GM21528 (cell line): Measurements from ENCODE around the gene TRAF4.
A peak's percentile ranks its signal among the peaks of the same experiment; 100 is the strongest.

Experiments used
- ATAC-seq: cut with Tn5 transposase; IDR thresholded peaks from one replicate; pipeline ENCODE4 v1.9.1; 2021; ENCODE audit warnings: mild to moderate bottlenecking, moderate library complexity; ENCODE audit not compliant: unreplicated experiment, low FRiP score

The TRAF4 gene

GRCh38 chr17:28745786-28746411 lies 2.1 kb downstream of the TRAF4 start:
- no peak for ATAC-seq

- no peak for ATAC-seq
These were observed 2.8 kb downstream of the TRAF4 start for GRCh38 chr17:28746611-28747050.

GRCh38 chr17:28747051-28747691 lies 3.4 kb downstream of the TRAF4 start:
- ATAC-seq, result no peak

DNA sequence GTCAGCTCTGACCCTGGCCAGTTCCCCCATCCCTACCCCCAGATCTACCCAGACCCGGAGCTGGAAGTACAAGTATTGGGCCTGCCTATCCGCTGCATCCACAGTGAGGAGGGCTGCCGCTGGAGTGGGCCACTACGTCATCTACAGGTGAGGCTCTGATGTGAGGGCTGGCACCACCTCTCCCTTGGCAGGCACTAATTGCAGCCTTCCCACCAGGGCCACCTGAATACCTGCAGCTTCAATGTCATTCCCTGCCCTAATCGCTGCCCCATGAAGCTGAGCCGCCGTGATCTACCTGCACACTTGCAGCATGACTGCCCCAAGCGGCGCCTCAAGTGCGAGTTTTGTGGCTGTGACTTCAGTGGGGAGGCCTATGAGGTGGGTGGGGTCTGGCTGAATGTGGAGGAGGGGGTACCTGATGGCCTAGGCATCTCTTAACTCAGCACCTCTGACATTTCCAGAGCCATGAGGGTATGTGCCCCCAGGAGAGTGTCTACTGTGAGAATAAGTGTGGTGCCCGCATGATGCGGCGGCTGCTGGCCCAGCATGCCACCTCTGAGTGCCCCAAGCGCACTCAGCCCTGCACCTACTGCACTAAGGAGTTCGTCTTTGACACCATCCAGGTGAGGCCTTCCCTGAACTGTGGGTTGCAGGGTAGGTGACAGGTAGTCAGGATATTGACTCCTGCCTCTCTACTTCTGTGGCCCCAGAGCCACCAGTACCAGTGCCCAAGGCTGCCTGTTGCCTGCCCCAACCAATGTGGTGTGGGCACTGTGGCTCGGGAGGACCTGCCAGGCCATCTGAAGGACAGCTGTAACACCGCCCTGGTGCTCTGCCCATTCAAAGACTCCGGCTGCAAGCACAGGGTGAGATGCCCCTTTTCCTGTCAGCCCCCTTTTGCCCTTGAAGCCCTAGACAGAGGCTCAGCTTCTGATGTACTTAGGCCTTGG lies 4.3 kb downstream of the TRAF4 start:
- no peak for ATAC-seq

DNA sequence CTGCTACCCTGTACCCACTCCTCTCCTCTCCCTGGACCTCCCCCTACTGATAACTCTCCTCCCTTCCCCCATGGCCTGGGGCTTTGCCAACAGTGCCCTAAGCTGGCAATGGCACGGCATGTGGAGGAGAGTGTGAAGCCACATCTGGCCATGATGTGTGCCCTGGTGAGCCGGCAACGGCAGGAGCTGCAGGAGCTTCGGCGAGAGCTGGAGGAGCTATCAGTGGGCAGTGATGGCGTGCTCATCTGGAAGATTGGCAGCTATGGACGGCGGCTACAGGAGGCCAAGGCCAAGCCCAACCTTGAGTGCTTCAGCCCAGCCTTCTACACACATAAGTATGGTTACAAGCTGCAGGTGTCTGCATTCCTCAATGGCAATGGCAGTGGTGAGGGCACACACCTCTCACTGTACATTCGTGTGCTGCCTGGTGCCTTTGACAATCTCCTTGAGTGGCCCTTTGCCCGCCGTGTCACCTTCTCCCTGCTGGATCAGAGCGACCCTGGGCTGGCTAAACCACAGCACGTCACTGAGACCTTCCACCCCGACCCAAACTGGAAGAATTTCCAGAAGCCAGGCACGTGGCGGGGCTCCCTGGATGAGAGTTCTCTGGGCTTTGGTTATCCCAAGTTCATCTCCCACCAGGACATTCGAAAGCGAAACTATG lies 5.2 kb downstream of the TRAF4 start:
- no peak for ATAC-seq

GRCh38 chr17:28749516-28750177 lies 5.8 kb downstream of the TRAF4 start:
- no peak for ATAC-seq

DNA sequence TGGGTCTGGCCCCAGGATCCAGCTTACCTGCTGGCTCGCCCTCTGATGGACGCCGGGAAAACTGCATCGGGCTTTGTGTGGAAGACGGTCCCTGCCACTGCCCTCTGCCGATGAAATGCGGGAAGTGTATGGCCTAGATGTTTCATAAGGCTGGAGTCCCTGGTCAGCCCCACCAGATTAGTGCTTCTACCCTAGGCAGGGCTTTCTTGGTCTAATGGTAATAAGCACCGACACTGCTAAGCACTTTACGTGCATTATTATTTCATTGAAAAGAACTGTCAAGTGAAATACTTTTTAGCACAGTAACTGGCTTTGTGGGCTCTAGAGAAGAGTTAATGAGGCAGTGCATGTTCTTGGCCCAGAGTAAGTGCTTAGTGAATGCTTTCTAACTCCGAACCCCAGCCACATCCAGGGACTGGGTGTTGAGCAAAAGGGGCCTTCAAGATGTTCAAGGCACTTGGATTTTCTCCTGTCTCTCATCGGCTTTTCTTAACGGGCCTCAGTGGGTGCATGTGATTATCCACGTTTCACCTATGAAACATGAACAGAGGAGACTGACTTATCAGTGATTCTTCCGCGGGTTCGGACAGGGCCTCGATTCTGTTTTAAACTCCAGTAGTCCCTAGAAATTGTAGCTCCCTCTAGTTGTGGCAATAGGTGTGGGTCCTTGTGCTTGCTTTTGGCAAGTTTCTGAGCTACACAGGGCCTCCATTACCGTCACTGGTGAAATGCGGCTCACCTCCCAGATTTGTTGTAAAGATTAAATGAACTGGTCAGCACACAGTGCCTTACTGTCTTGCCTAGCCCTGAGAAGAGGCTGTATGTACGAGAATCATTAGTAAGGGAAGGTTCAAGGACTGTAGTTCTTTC lies 6.6 kb downstream of the TRAF4 start:
- peak; percentile 52 for ATAC-seq

DNA sequence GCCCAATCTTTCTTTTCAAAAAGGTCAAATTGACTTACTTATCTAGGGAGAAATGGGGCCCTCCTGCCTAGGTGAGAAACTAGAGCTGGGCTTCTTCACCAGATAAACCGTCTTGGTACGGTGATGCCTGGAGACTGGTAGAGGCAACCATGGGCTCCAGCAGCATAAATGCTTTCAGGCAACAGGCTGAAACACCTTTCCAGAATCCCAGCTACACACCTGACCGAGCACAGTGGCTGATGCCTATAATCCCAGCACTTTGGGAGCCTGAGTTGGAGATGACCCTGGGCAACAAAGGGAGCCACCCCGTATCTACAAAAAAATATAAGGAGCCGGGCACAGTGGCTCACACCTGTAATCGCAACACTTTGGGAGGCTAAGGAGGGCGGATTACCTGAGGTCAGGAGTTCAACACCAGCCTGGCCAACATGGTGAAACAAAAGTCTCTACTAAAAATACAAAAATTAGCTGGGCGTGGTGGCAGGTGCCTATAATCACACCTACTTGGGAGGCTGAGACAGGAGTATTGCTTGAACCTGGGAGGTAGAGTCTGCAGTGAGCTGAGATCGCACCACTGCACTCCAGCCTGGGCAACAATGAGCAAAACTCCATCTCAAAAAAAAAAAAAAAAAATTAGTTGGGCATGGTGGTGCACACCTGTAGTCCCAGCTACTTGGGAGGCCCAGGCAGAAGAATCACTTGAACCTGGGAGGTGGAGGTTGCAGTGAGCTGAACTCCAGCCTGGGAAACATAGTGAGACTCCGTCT lies 8.0 kb downstream of the TRAF4 start:
- no peak for ATAC-seq

GRCh38 chr17:28755486-28755885 lies 11.7 kb downstream of the TRAF4 start:
- ATAC-seq, result no peak

GRCh38 chr17:28756049-28756804 lies 12.4 kb downstream of the TRAF4 start:
- ATAC-seq, result no peak

DNA sequence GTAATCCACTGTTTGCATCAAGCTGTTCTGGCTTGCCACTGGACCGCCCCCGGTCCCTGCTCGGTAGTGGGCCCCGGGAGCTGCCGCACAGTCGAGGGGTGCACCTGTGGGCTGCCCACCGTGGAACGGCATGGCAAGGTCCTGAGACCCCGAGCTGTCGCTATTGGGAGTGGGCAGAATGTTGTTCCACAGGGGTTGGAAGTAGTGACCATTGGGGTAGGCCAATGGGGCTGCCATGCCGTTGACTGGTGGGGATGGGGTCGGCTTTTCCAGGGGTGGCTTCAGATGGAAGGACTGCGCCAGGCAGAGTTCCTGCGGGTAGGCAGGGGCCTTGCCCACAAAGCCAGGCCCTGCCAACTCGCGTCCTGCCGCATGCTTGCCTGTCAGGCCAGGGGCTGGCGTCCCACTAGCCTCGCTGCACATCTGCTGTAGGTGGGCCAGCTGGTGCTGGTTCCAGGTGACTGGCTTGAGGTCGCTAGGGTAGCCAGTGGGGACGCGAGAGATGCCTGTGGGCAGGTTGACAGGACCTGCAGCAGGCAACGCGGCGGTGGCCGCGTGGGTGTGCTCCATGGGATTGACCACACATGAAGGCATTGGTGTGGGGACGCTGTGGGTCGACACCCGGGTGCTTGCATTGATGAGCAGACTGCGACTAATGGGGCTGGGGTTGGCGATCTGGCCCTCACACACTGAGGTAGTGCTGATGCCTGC lies 14.8 kb downstream of the TRAF4 start:
- ATAC-seq, result no peak

- ATAC-seq, result no peak
These were observed 15.6 kb downstream of the TRAF4 start for GRCh38 chr17:28759256-28759865.

GRCh38 chr17:28760601-28761562 lies 17.1 kb downstream of the TRAF4 start:
- ATAC-seq, result no peak

DNA sequence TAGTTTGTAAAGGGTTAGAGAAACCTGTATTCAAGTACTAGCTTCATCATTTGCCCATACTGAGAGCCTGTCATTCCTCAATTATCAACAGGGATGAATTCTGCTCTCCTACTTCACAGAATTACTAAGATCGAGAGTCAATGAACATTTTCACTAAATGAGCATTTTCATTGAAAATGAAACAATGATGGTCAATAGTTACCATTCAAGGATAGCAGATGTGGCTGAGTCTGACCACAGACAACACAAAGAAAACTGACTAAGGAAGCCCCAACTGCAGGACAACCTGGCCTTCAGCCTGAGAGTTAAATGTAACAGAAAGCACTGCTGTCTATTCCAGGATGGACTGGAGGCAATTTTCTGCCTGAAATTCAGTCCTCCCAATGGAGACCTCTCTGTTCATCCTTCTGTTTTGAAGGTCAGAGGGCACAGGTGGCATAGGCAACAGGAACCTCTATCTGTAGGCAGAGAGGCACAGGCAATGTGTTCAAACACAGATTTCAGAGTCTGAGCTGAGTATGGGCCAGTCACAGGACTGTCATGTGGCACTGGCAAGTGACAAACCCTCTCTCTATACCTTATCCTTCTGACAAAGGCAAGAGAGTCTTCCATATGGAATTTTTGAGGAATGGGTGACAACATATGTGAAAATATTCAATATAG lies 19.5 kb downstream of the TRAF4 start:
- no peak for ATAC-seq

- ATAC-seq, result no peak
These were observed 20.0 kb downstream of the TRAF4 start for GRCh38 chr17:28763804-28764266.
